Measurements from ENCODE around the gene IGF1R.

IGF1R gene

DNA sequence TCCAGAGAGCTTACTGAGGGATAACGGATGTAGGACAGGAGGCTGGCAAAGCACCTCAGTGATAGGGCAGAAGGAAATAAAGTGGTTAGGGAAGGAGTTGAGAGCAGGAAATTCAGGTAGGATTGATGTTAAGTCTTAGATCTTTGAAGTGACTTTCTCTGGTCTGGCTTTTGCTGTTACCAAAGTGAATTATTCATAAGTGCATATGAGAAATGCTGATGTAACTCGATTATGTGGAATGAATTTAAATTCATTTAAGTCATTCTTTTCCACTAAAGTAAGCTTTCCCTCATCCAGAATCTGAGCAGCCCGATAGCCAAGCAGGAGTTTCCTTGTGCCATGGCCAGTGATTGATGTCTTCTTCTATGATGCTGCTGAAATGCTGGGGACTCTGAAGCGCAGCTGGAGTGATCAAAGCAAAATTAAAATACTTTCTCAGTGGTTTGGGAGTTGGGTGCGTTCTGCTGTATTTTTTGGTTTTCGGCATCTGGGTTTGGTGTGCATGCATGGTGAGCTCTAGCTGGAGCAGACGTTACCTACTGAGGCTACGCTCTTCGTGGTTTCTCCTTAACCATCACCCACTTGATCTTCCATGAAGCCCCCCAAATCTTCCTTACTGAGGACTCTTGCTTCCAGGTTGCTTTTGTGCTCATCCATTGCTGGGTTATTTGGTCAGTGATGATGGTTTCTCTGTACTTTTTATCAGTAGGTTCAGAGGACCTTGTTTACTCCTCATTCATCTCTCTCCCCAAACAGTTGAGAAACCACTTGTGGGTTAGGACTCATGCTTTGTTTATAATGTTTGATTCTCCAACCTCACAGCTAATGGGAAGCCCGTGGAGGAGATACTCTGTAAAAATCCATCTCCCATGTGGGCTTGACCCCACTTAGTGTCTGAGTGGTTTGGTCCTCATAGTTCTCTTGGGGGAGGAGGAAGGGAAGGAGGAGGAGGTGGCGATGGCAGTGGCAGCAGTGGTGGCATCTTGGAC is 72.5 kb downstream of the IGF1R start:
- no peak for FAIRE-seq
- no peak for DNase-seq (ENCODE audit: extremely low spot score, insufficient read length, low read depth)

DNA sequence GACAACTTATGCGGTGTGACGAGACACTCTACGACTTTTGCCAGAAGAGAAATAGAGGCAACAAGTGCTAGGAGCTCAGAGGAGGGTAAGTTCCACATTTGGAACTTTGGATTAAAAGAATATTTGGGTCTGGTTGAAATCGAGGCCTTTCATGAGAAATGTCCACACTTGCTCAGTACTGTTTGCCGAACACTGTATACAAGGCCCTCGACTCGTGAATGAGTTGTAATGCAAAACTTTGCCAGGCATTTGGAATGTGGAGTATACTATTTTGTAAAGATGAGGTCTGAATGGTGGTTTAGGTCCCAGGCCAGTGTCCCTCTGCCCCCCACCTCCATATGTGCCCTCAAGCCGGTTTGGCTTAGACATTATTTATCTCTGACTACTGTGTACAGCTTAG is 73.9 kb downstream of the IGF1R start:
- FAIRE-seq (no peak), DNase-seq (ENCODE audit: extremely low spot score, insufficient read length, low read depth) (no peak)

DNA sequence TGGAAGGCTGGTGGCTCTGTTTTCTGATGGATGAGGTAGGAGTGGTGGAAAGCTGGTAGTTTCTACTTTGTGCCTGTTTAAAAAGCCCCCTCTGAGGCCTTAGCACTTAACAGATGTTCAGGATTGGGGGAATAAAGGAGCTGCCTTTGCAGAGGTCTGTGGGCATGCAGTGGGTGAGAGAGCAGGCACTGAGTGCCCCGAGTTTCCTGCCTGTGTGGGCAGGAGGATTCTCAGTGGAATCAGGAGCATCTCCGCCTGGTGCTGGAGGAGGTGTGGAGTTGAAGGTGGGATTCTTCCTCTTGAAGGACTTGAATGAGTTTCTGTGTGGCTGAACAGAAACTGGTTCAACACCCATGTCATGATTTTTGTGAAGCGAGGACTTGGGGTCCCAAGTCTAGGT is 74.3 kb downstream of the IGF1R start:
- DNase-seq (ENCODE audit: extremely low spot score, insufficient read length, low read depth) (no peak), FAIRE-seq (no peak)

DNA sequence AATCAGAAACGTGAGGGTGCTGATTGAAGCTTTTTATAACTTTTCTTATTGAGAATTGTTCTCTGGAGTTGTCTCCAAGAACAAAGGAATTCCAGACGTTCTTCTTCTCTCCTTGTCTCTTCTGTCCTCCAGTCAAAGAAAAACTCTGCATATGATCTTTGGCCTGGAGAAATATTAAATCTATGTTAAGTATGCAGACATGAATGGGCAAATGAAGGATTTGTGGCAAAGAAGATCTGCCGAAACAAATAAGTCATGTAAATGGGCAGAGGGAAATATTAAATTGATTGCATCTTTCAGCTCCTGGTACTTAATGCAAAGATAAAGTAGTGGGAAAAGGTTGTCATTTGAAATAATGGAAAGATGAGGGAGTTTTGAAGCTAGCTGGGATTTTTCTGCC is 74.9 kb downstream of the IGF1R start:
- FAIRE-seq (no peak), DNase-seq (ENCODE audit: extremely low spot score, insufficient read length, low read depth) (no peak)

DNA sequence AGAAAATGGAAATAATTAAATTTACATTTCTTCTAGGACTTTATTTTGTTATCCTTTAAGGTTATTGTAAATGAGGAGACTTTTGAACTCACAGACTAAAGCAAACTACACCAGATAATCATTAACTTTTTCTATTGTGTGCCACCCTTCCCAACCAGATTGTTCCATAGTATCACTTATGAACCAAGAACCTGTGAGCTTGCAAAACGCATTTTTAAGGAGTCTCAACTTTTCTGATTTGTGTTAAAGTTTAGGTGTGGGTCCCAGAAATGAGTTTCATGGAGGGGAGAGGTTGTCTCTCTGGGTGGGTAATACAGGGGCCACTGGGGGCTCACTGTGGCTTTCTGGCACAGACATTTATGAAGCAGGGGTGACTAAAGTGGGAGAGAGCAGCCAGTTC is 75.7 kb downstream of the IGF1R start:
- FAIRE-seq (no peak), DNase-seq (ENCODE audit: extremely low spot score, insufficient read length, low read depth) (no peak)

DNA sequence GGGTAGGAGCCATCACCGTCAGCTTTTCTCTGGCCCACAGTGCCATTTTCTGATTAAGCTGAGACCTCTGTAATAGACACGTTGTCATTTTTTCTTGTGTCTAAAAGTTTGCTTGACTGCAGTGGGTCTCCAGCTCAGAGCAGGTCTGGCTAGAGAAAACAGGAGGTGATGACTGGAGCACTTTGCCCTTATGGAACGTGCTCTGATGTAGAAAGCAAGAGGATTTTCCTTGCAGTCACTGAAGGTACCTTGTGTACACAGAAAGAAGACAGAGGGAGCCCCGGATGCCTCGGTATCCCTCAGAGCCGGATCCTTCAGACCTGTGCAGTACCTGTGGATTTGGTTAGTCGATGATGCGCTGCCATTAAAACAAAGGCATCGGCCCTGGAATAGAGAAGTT is 76.2 kb downstream of the IGF1R start:
- DNase-seq (ENCODE audit: extremely low spot score, insufficient read length, low read depth) (no peak), FAIRE-seq (no peak)

DNA sequence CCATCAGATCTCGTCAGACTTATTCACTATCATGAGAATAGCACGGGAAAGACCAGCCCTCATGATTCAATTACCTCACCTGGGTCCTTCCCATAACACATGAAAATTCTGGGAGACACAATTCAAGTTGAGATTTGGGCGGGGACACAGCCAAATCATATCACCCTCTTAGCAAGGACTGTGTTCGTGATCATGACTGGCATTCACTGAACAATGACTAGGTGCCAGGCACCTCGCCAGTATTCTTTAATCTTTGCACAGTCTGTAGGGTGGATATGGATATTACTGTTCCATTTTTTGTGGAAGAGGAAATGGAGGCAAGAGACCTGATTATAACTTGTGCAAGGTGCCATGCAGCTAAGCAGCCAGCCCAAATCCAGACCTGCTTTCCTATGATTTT is 77.5 kb downstream of the IGF1R start:
- FAIRE-seq (no peak), DNase-seq (ENCODE audit: extremely low spot score, insufficient read length, low read depth) (no peak)

DNA sequence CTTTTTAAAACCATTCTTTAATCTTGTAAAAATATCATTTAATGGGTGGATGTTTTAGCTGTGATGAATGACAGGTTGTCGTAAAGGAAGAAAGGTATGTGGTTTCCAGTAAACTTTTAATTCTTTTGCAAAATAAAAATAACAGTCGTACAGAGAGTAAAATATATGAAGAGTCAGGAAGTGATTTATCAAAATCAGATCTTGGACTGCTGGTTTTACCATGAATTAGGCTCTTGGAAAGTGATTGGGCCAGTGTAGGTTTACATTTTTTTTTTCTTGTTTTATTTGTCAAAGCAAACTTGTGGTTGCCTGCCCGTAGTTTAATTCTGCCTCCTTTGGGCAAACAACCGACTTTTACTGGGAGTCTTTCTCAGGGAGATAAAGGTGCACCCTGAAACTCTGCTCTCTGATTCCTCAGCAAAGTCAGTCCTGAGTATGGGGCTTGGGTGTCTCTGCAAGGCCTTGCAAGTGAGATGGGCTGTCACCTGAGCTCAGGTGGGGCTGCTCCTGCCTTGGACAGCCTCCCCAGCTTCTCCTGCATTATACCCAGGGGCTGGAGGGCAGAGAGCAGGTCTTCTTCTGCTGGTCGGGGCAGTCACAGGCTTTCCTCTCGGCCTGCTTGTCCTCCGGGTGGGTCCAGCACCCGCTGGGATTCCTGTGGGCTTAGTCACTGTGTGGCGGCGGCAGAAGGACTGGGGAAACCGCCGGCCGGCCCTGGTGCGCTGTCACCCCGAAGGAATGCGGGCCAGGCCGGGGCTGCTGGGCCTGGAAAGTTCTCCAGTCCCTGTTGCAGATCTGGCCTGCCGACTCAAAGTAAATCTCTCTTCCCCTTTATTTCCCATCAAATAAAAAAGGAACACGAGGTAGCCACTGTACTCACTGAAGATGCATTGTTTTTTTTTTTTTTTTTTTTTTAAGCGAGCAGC is 79.0 kb downstream of the IGF1R start:
- DNase-seq (ENCODE audit: extremely low spot score, insufficient read length, low read depth) (no peak), FAIRE-seq (no peak)

DNA sequence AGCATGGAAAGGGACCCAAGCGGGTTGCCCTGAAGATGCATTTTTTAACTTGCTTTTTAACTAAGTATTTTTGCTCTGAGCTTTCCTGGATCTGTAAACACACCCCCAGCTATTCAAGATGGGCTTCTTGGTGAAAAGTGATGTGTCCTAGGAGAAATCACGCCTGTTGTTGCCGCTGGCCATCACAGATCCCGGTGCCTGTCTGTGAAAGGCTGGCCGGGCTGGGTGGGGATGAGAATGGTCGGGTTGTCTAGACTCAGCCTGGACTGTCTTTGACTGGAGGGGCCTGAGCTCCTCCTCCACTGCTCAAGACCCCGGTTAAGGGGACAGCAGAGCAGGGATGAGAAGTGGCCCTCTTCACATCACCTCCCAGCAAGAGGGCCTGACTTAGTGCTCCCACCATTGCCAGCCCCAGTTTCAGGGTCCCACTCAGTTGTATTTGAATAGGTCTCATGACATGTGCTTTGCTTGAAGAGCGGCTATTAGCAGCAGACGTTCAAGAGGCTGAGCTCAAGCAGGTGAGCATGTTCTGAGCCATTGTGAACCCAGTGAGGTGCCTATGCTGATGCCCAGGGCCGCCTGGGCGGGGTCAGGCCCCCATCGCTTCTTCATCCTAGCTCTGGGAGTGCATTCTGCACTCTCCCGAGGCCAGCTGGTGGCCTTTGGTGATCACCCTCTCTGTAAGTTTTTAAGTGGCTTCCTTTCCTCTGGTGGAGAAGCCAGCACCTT is 79.9 kb downstream of the IGF1R start:
- FAIRE-seq (no peak), DNase-seq (ENCODE audit: extremely low spot score, insufficient read length, low read depth) (no peak)

DNA sequence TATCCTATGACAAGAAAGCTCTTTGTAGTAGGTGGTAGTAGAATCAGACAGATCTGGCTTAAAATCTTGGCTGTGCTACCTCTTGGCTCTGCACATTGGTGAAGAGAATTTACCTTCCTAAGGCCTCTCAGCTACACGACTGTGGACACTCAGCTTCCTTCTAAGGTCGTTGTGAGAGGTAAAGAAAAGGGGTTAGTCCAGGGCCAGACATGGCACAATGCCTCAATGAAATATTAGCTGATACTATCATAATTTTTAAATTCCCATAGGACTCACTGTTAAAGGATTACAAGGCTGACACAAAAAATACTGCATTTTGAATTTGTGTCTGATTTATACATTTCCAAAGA is 80.4 kb downstream of the IGF1R start:
- DNase-seq (ENCODE audit: extremely low spot score, insufficient read length, low read depth), result no peak
- FAIRE-seq, result no peak

DNA sequence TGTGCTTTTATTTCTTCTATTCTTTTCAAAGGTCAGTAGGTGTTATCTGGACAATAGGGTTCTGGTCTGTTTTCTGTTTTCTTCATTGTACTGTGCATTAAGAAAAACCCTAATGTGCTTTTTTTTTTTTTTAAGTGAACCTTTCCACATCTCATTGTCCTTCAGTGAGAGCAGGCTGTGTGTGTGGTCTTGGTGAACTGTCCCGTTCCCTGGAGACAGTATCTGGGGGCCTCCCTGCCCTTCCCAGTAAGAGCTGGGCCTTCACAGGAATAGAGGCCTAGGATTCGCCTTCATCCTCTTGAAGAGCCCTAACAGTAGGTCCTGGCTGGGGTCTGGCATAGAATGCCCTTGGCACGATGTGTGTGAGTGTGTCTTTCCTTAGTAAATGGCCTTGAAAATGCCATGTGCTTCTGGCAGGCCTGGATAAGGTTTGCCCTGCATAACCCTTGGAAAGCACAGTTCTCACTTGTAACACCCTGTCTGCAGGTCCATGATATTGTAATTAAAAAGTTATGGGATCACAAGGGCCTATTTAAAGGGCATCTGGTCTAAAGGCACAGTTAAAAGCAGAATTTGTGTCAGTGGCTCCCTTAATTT is 81.2 kb downstream of the IGF1R start:
- no peak for FAIRE-seq
- DNase-seq (ENCODE audit: extremely low spot score, insufficient read length, low read depth), result no peak

DNA sequence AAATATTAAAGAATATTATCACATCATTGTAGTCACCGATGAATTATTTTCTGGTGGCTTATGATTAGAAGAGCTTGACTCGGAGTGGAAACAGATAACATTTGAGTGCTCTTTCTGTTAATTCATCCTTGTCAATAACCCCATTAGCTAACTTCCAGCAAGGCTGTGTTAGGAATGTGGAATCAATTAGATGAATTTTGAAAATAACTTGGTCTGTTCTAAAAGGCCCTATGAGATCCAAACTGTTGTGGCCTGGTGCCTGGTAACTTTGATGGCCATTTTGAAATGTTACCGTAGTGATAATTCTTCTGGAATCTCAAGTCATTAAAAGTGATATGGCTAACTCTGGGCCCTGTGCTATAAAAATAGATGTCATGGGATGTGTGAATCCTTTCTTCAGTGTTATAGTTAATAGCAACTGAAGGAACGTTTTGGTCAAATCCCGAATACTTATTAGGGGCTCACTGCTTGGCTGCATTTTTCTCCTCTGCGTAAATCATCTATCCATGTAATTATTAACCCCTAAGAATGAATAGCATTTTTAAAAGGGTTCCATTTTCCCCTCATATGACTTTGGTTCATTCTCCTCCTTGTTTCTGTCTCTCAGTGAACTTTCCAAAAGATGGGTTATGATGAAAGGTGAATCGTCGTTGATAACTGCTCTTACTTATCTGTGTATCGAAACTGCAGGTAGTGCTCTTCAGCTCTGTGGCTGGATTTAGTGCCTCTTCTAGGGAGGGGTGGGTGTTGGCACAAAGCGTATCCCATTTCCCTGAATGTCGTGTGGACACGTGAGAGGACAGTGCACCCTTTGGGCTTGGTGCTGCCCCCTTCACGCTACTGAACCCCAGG is 82.7 kb downstream of the IGF1R start:
- DNase-seq (ENCODE audit: extremely low spot score, insufficient read length, low read depth) (no peak), FAIRE-seq (no peak)

DNA sequence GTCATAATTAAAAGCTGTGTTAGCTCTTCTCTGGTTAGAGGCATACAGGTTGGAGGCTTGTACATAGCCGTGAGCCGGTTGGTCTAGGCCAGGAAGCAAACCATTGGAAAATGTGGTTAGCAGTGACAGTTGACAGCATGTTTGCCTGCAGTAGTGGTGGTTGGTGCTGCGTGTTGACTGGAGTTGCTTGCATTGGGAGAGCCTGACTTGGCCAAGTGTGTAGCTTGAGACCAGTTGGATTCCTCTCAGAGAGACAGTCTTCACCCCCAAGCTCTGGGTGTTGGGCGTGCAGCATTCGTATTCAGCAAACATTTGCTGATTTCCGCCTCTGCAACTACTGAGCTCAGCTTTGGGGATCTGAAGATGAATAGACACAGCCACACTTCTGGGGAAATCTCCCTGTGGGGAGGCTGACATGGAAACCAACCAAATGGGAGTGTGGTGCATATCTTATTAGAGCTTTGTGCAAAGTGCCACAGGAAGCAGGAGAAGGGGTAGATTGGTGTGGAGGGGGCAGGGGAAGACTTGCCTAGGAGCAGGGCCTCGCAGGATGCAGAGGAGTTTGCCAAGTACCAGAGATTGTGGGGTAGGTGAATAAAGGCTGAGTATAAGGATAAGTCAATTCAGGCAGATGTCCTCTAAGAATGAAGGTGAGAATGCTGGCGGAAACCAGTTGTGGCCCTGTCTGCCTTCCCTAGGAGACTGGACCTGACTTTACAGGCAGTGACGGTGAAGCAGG is 83.5 kb downstream of the IGF1R start:
- FAIRE-seq, result no peak
- no peak for DNase-seq (ENCODE audit: extremely low spot score, insufficient read length, low read depth)

DNA sequence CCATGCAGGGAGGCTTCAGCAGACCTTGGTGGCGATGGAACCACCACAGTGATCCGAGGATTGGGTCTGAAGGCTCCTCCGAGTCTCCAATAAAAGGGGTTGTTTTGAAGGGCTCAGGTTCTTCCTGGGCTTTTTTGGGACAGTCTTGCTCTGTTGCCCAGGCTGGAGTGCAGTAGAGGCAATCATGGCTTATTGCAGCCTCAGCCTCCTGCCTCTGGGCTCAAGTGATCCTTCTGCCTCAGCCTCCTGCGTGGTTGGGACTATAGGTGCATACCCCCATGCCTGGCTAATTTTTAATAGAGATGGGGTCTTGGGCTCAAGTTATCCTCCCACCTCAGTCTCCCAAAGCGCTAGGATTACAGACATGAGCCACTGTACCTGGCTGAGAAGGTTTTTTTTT is 84.8 kb downstream of the IGF1R start:
- DNase-seq (ENCODE audit: extremely low spot score, insufficient read length, low read depth) (no peak), FAIRE-seq (no peak)

DNA sequence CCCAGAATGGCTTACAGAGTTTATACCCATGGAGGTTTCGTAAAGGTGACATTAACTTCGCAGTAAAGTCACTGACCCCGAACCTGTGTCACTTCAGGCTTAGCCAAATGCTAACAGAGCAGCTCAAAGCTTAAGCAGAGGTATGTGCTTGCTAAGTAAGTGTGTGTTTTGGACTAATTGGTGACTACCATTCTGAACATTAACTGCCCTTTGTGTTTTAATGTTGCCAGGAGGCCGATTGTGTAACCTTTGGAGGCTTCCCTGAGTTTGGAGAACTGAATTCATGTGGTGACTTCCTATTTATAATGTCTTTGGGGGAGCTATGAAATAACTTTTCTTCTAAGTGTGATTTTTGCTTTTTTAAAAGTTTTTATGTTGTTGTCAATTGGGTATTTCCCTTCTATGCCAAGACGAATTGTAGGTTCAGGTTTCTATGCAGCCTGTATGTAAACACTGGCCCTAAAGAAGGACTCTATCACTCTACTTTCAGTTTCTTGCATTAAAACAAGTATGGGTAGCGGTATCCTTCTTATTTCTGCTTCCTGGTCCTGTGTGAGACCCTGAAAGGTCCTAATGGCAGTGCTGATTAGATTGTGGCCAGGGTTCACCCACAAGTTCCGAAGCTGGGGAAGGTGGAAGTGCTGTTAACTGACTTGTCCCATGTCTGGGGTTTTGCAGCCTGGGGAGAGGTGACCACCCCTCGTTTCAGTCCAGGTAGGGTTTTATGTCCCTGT is 86.3 kb downstream of the IGF1R start:
- DNase-seq (ENCODE audit: extremely low spot score, insufficient read length, low read depth) (no peak), FAIRE-seq (no peak)

DNA sequence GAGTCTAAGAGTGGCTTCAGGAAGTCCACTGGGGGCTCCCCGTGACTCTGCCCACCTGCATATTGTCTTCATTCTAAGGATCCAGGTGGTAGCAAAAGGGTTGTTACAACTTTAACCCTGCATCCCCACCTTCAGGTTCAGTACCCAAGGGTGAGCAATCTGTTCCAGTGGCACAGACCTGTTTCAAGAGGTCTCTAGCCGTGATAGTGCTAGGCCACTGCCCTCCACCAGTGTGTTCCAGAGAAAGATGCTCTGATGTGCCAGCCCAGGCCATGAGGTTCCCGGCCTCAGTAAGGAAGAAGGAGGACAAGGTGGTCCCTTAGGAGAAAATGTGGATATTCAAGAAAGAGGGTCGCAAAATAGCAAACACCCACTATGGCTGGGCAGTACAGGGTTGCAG is 87.0 kb downstream of the IGF1R start:
- DNase-seq (ENCODE audit: extremely low spot score, insufficient read length, low read depth) (no peak), FAIRE-seq (no peak)

DNA sequence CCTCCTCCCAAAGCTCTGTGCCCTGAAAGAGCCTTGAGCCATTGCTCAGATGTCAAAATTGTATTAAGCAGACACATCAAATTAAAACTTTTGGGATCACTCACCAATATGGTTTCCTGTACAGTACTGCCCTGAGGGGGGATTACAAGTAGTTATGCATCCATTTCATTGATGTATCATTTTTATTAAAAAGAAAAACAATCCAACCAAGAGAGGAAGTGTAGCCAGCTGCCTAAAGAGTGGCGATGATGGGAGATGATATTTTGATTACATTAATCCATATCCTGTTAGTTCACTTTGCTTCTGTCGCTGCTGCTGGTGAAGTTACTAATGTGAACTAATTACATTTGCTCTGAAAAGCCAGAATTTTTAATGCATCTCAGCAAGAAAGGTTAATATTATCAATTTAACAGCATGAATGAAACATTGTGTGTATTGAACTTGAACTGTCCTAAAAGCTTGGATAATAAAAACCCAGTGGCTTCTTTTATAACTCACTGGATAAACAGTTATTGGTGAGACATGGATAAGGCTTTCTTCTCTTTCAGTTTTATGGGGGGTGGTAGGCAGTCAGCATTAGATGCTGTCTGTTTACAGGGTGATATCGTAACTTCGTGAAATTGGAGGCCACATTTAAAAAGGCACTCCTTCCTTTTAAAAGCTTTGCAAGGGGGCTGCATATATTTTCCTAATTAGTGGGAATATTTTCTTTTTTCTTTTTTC is 87.7 kb downstream of the IGF1R start:
- no peak for DNase-seq (ENCODE audit: extremely low spot score, insufficient read length, low read depth)
- no peak for FAIRE-seq

Data from GM18507 (cell line).